GM12891 (cell line): ENCODE measurements around the gene INPP5D.

Experiments used
- POLR2A ChIP-seq: IDR thresholded peaks from 2 replicates; pipeline ENCODE4 v1.6.1; 2011; ENCODE audit warnings: low read depth, low read length, control low read depth
- SPI1 ChIP-seq: IDR thresholded peaks from 2 replicates; pipeline ENCODE4 v1.6.1; 2011; ENCODE audit warnings: low read depth, low read length, control low read depth
- TAF1 ChIP-seq: IDR thresholded peaks from 2 replicates; pipeline ENCODE4 v1.6.1; 2011; ENCODE audit warnings: low read depth, low read length, control low read depth

DNA sequence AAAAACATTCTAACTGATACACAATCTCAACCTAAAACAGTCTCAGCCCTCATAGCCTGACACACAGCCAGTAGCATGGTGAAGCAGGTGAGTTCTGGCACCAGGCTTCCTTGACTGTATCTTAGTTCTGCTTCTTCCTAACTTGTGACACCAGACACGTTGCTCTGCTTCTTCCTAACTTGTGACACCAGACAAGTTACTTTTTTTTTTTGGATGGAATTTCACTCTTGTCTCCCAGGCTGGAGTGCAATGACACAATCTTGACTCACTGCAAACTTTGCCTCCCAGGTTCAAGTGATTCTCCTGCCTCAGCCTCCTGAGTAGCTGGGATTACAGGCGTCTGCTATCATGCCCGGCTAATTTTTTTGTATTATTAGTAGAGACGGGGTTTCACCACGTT, 184.7 kb downstream of the INPP5D start:
- TF ChIP-seq POLR2A (no peak), TAF1 (no peak), SPI1 (no peak)
